Esophagus muscularis mucosa (tissue), 4 donors: ENCODE measurements around the gene LAD1. TPM values are rescaled to one million over a fixed set of nuclear protein-coding genes. Genes with fewer than 3 reads are reported as not detected.

Source experiments
- DNase-seq: peaks from one replicate; pipeline ENCODE4 v3.0.0-alpha.2; 2017; ENCODE audit errors: extremely low spot score
- H3K27ac ChIP-seq, 4 donors: fragments of 200-600 bp; sonication (generic); replicated peaks in 1 of 4; 1 replicate in 3 of 4; 2 replicates in 1 of 4; pipeline ENCODE4 v1.5.1; 2016 to 2019; ENCODE audit warnings: mild to moderate bottlenecking in 1 of 4
- H3K27me3 ChIP-seq, 4 donors: fragments of 200-600 bp; sonication (generic); one replicate each; pipeline versions ENCODE4 v1.5.1 to v1.6.0; 2016 to 2019
- H3K36me3 ChIP-seq, 4 donors: fragments of 200-600 bp; sonication (generic); one replicate each; pipeline ENCODE4 v1.5.1; 2016 to 2019
- H3K4me1 ChIP-seq, 4 donors: fragments of 200-600 bp; sonication (generic); one replicate each; pipeline ENCODE4 v1.5.1; 2016 to 2019
- H3K4me3 ChIP-seq, 4 donors: fragments of 200-600 bp; sonication (generic); 1 replicate in 2 of 4; 2 replicates in 2 of 4; pipeline ENCODE4 v1.5.1; 2016 to 2019; ENCODE audit warnings: mild to moderate bottlenecking in 4 of 4, moderate library complexity in 1 of 4
- H3K9me3 ChIP-seq, 4 donors: fragments of 200-600 bp; sonication (generic); 1 replicate in 3 of 4; 2 replicates in 1 of 4; pipeline ENCODE4 v1.5.1; 2016 to 2019
- CTCF ChIP-seq, 3 experiments: fragments of 200-600 bp in 2 of 3; fragments of 450-650 bp in 1 of 3; sonication (generic) in 2 of 3; IDR thresholded peaks; one replicate each; pipeline ENCODE4 v1.5.1; 2017 to 2019; ENCODE audit warnings: antibody characterized with exemption in 3 of 3, mild to moderate bottlenecking in 2 of 3, moderate library complexity in 1 of 3
- EP300 ChIP-seq: sonication (generic); formaldehyde crosslinking; IDR thresholded peaks from one replicate; pipeline ENCODE4 v1.6.1; 2017; ENCODE audit warnings: antibody characterized with exemption
- POLR2A ChIP-seq: fragments of 450-650 bp; IDR thresholded peaks from one replicate; pipeline ENCODE4 v1.6.1; 2017; ENCODE audit warnings: antibody characterized with exemption, moderate library complexity, mild to moderate bottlenecking, low read depth
- POLR2AphosphoS5 ChIP-seq, 2 donors: sonication (generic); formaldehyde crosslinking; IDR thresholded peaks; one replicate each; pipeline ENCODE4 v1.6.1; 2017; ENCODE audit warnings: antibody characterized with exemption in 2 of 2
- WGBS: methylation state at CpG from one replicate; pipeline ENCODE4 v1.1.5; 2018; 5-methylcytosine and 5-hydroxymethylcytosine counted together
- intact Hi-C: fragments of 100-400 bp; cut with DNase I; formaldehyde crosslinking; loops from one replicate; pipeline ENCODE4 v1.15.1; 2023
- total RNA-seq, 4 donors: library from RNA; depleted of rRNA; stranded (reverse); fragments of >200 nt; gene quantifications; one replicate each; pipeline versions ENCODE4 v1.1.0 to v1.2.1, GENCODE V29; 2016

Gene LAD1
- total RNA-seq, 4 donors from 2014 or later, result 0.17 TPM; not detected in 3

GRCh38 chr1:201406831-201407406 is 7.8 kb upstream of the LAD1 start:
- no peaks in the 10 kb centered on the region for H3K36me3 ChIP-seq

GRCh38 chr1:201405484-201405831 is 6.3 kb upstream of the LAD1 start:
- intact Hi-C loops, result loop anchor here (5.0 kb wide), 1 partner anchor 153 kb away; no protein-coding TSS in a partner anchor
- H3K36me3 ChIP-seq, result no peaks in the 10 kb centered on the region
- TF ChIP-seq POLR2A, result no peak
- TF ChIP-seq POLR2AphosphoS5 (IDR thresholded peaks at IDR 0.05), result no peak
- no peak overlapping the region for H3K4me3 ChIP-seq
- no peaks in the 10 kb centered on the region for H3K9me3 ChIP-seq
- 100% methylated on average over 6 of the region's 10 CpGs for WGBS
- peaks cover 0 to 15% (median 2%) of the 10 kb centered on the region in 4 donors for H3K27me3 ChIP-seq
- no peaks in the 10 kb centered on the region for H3K4me1 ChIP-seq
- no peak for DNase-seq
- no peak overlapping the region for H3K27ac ChIP-seq

More at GRCh38 chr1:201406831-201407406, 7.8 kb upstream of the LAD1 start:
- no peak for DNase-seq
- no peaks in the 10 kb centered on the region for H3K4me1 ChIP-seq
- 86% methylated on average over 7 of the region's 8 CpGs for WGBS
- H3K9me3 ChIP-seq, result no peaks in the 10 kb centered on the region
- TF ChIP-seq CTCF (IDR thresholded peaks at IDR 0.05), result no peak
- TF ChIP-seq EP300, result no peak
- TF ChIP-seq POLR2AphosphoS5 (IDR thresholded peaks at IDR 0.05), result no peak
- no peak for TF ChIP-seq POLR2A
- no peak overlapping the region for H3K27ac ChIP-seq
- H3K27me3 ChIP-seq, result peaks cover 0 to 10% (median 0%) of the 10 kb centered on the region in 4 donors
- no peak overlapping the region for H3K4me3 ChIP-seq
- intact Hi-C loops, result loop anchor here (5.0 kb wide), 1 partner anchor 155 kb away; no protein-coding TSS in a partner anchor

- no peak for DNase-seq
- Histone ChIP-seq H3K27ac (no peak overlapping the region), H3K4me1 (no peaks in the 10 kb centered on the region), H3K36me3 (no peaks in the 10 kb centered on the region), H3K9me3 (no peaks in the 10 kb centered on the region), H3K4me3 (no peak overlapping the region), H3K27me3 (peaks cover 0 to 20% (median 5%) of the 10 kb centered on the region in 4 donors)
- WGBS, result 92% methylated on average over 7 of the region's 11 CpGs
- intact Hi-C loops, result loop anchor here (5.0 kb wide), 1 partner anchor 153 kb away; no protein-coding TSS in a partner anchor
- TF ChIP-seq POLR2A (no peak), CTCF (IDR thresholded peaks at IDR 0.05) (no peak)
These were observed 5.8 kb upstream of the LAD1 start for GRCh38 chr1:201404722-201405483.

- Histone ChIP-seq H3K27me3 (peaks cover 0 to 29% (median 13%) of the 10 kb centered on the region in 4 donors), H3K27ac (no peak overlapping the region), H3K4me3 (no peak overlapping the region), H3K36me3 (no peaks in the 10 kb centered on the region), H3K4me1 (peaks cover 4 to 7% (median 7%) of the 10 kb centered on the region in 4 donors), H3K9me3 (no peaks in the 10 kb centered on the region)
- no peak for TF ChIP-seq POLR2A
- no peak for TF ChIP-seq EP300
- TF ChIP-seq CTCF (IDR thresholded peaks at IDR 0.05), result no peak
- no peak for TF ChIP-seq POLR2AphosphoS5 (IDR thresholded peaks at IDR 0.05)
- DNase-seq, result no peak
- 75% methylated on average over 7 of the region's 7 CpGs for WGBS
- intact Hi-C loops, result no loop called here
These were observed 4.9 kb upstream of the LAD1 start for GRCh38 chr1:201404055-201404454.

- DNase-seq, result no peak
- intact Hi-C loops, result no loop called here
- H3K4me1 ChIP-seq, result peaks cover 4 to 11% (median 9%) of the 10 kb centered on the region in 4 donors
- no peak overlapping the region for H3K27ac ChIP-seq
- TF ChIP-seq POLR2AphosphoS5 (IDR thresholded peaks at IDR 0.05) (no peak), POLR2A (no peak), CTCF (IDR thresholded peaks at IDR 0.05) (no peak), EP300 (no peak)
- no peaks in the 10 kb centered on the region for H3K9me3 ChIP-seq
- peaks cover 0 to 36% (median 19%) of the 10 kb centered on the region in 4 donors for H3K27me3 ChIP-seq
- no peaks in the 10 kb centered on the region for H3K36me3 ChIP-seq
- H3K4me3 ChIP-seq, result no peak overlapping the region
- 54% methylated on average over 1 of the region's 1 CpG for WGBS
These were observed 4.2 kb upstream of the LAD1 start for GRCh38 chr1:201403359-201403758.
